ENCODE data around the gene RDM1.
A peak's percentile ranks its signal among the peaks of the same experiment; 100 is the strongest.

The RDM1 gene

GRCh38 chr17:35930211-35931065 is at the start of gene RDM1:
Gene RDM1 (minus strand): TSS chr17:35930773. CDS start chr17:35930727, 46 bp downstream.
- Histone ChIP-seq H3K27me3 (ENCODE audit: control insufficient read depth, insufficient read depth, low read length) (no peaks in the 10 kb centered on the region), H3K9me3 (ENCODE audit: control insufficient read depth, insufficient read depth, low read length) (no peaks in the 10 kb centered on the region), H3K4me3 (ENCODE audit: low read length) (peak within 1 kb of the TSS; percentile 35; the same call in 1 of the 2 replicates), H3K36me3 (ENCODE audit: control insufficient read depth, insufficient read depth, low read length) (no peaks in the 10 kb centered on the region), H3K4me1 (ENCODE audit: control insufficient read depth, insufficient read depth, low read length) (no peaks in the 10 kb centered on the region), H3K27ac (ENCODE audit: low read length) (no peak within 1 kb of the TSS)
- peak; percentile 67 for DNase-seq (ENCODE audit: low read depth, low spot score)
- WGBS (ENCODE audit: insufficient coverage, insufficient read length): no CpG with 5 or more reads among the region's 35 CpGs

- WGBS (ENCODE audit: insufficient coverage, insufficient read length): no CpG with 5 or more reads among the region's 3 CpGs
Observed at GRCh38 chr17:35978346-35978745, 47.8 kb upstream of the RDM1 start.

GRCh38 chr17:35977509-35977908 is 46.9 kb upstream of the RDM1 start:
- no peaks in the 10 kb centered on the region for H3K9me3 ChIP-seq (ENCODE audit: control insufficient read depth, insufficient read depth, low read length)
- WGBS (ENCODE audit: insufficient coverage, insufficient read length): no CpG with 5 or more reads among the region's 7 CpGs
- no peak overlapping the region for H3K27ac ChIP-seq (ENCODE audit: low read length)
- H3K4me3 ChIP-seq (ENCODE audit: low read length): no peak overlapping the region
- H3K36me3 ChIP-seq (ENCODE audit: control insufficient read depth, insufficient read depth, low read length): no peaks in the 10 kb centered on the region
- H3K27me3 ChIP-seq (ENCODE audit: control insufficient read depth, insufficient read depth, low read length): no peaks in the 10 kb centered on the region
- H3K4me1 ChIP-seq (ENCODE audit: control insufficient read depth, insufficient read depth, low read length): no peaks in the 10 kb centered on the region
- no peak for DNase-seq (ENCODE audit: low read depth, low spot score)

More at GRCh38 chr17:35978346-35978745, 47.8 kb upstream of the RDM1 start:
- Histone ChIP-seq H3K9me3 (ENCODE audit: control insufficient read depth, insufficient read depth, low read length) (no peaks in the 10 kb centered on the region), H3K4me1 (ENCODE audit: control insufficient read depth, insufficient read depth, low read length) (no peaks in the 10 kb centered on the region), H3K27me3 (ENCODE audit: control insufficient read depth, insufficient read depth, low read length) (no peaks in the 10 kb centered on the region), H3K36me3 (ENCODE audit: control insufficient read depth, insufficient read depth, low read length) (no peaks in the 10 kb centered on the region), H3K27ac (ENCODE audit: low read length) (no peak overlapping the region), H3K4me3 (ENCODE audit: low read length) (no peak overlapping the region)
- no peak for DNase-seq (ENCODE audit: low read depth, low spot score)

GRCh38 chr17:35973333-35974260 is 43.0 kb upstream of the RDM1 start:
- Histone ChIP-seq H3K36me3 (ENCODE audit: control insufficient read depth, insufficient read depth, low read length) (no peaks in the 10 kb centered on the region), H3K4me3 (ENCODE audit: low read length) (no peak overlapping the region), H3K27ac (ENCODE audit: low read length) (no peak overlapping the region), H3K4me1 (ENCODE audit: control insufficient read depth, insufficient read depth, low read length) (no peaks in the 10 kb centered on the region), H3K27me3 (ENCODE audit: control insufficient read depth, insufficient read depth, low read length) (no peaks in the 10 kb centered on the region), H3K9me3 (ENCODE audit: control insufficient read depth, insufficient read depth, low read length) (no peaks in the 10 kb centered on the region)
- no peak for DNase-seq (ENCODE audit: low read depth, low spot score)
- no CpG with 5 or more reads among the region's 10 CpGs for WGBS (ENCODE audit: insufficient coverage, insufficient read length)

- WGBS (ENCODE audit: insufficient coverage, insufficient read length): no CpG with 5 or more reads among the region's 4 CpGs
- Histone ChIP-seq H3K36me3 (ENCODE audit: control insufficient read depth, insufficient read depth, low read length) (no peaks in the 10 kb centered on the region), H3K27ac (ENCODE audit: low read length) (no peak overlapping the region), H3K4me1 (ENCODE audit: control insufficient read depth, insufficient read depth, low read length) (no peaks in the 10 kb centered on the region), H3K4me3 (ENCODE audit: low read length) (no peak overlapping the region), H3K9me3 (ENCODE audit: control insufficient read depth, insufficient read depth, low read length) (no peaks in the 10 kb centered on the region), H3K27me3 (ENCODE audit: control insufficient read depth, insufficient read depth, low read length) (no peaks in the 10 kb centered on the region)
- DNase-seq (ENCODE audit: low read depth, low spot score): no peak
Observed at GRCh38 chr17:35972945-35973332, 42.4 kb upstream of the RDM1 start.

GRCh38 chr17:35972535-35972934 is 42.0 kb upstream of the RDM1 start:
- Histone ChIP-seq H3K4me1 (ENCODE audit: control insufficient read depth, insufficient read depth, low read length) (no peaks in the 10 kb centered on the region), H3K36me3 (ENCODE audit: control insufficient read depth, insufficient read depth, low read length) (no peaks in the 10 kb centered on the region), H3K27me3 (ENCODE audit: control insufficient read depth, insufficient read depth, low read length) (no peaks in the 10 kb centered on the region), H3K9me3 (ENCODE audit: control insufficient read depth, insufficient read depth, low read length) (no peaks in the 10 kb centered on the region), H3K4me3 (ENCODE audit: low read length) (no peak overlapping the region), H3K27ac (ENCODE audit: low read length) (no peak overlapping the region)
- no peak for DNase-seq (ENCODE audit: low read depth, low spot score)
- WGBS (ENCODE audit: insufficient coverage, insufficient read length): no CpG with 5 or more reads among the region's 6 CpGs

- Histone ChIP-seq H3K9me3 (ENCODE audit: control insufficient read depth, insufficient read depth, low read length) (no peaks in the 10 kb centered on the region), H3K27ac (ENCODE audit: low read length) (no peak overlapping the region), H3K4me1 (ENCODE audit: control insufficient read depth, insufficient read depth, low read length) (no peaks in the 10 kb centered on the region), H3K36me3 (ENCODE audit: control insufficient read depth, insufficient read depth, low read length) (no peaks in the 10 kb centered on the region), H3K4me3 (ENCODE audit: low read length) (no peak overlapping the region), H3K27me3 (ENCODE audit: control insufficient read depth, insufficient read depth, low read length) (no peaks in the 10 kb centered on the region)
- no peak for DNase-seq (ENCODE audit: low read depth, low spot score)
- WGBS (ENCODE audit: insufficient coverage, insufficient read length): no CpG with 5 or more reads among the region's 1 CpG
Observed at GRCh38 chr17:35972066-35972465, 41.5 kb upstream of the RDM1 start.

GRCh38 chr17:35969558-35970380 is 39.2 kb upstream of the RDM1 start:
- Histone ChIP-seq H3K9me3 (ENCODE audit: control insufficient read depth, insufficient read depth, low read length) (no peaks in the 10 kb centered on the region), H3K36me3 (ENCODE audit: control insufficient read depth, insufficient read depth, low read length) (no peaks in the 10 kb centered on the region), H3K27ac (ENCODE audit: low read length) (no peak overlapping the region), H3K27me3 (ENCODE audit: control insufficient read depth, insufficient read depth, low read length) (no peaks in the 10 kb centered on the region), H3K4me1 (ENCODE audit: control insufficient read depth, insufficient read depth, low read length) (no peaks in the 10 kb centered on the region), H3K4me3 (ENCODE audit: low read length) (no peak overlapping the region)
- WGBS (ENCODE audit: insufficient coverage, insufficient read length): no CpG with 5 or more reads among the region's 8 CpGs
- peak; percentile 72 for DNase-seq (ENCODE audit: low read depth, low spot score)

GRCh38 chr17:35968520-35969054 is 38.0 kb upstream of the RDM1 start:
- Histone ChIP-seq H3K4me3 (ENCODE audit: low read length) (no peak overlapping the region), H3K27ac (ENCODE audit: low read length) (no peak overlapping the region), H3K27me3 (ENCODE audit: control insufficient read depth, insufficient read depth, low read length) (no peaks in the 10 kb centered on the region), H3K9me3 (ENCODE audit: control insufficient read depth, insufficient read depth, low read length) (no peaks in the 10 kb centered on the region), H3K36me3 (ENCODE audit: control insufficient read depth, insufficient read depth, low read length) (no peaks in the 10 kb centered on the region), H3K4me1 (ENCODE audit: control insufficient read depth, insufficient read depth, low read length) (no peaks in the 10 kb centered on the region)
- no CpG with 5 or more reads among the region's 10 CpGs for WGBS (ENCODE audit: insufficient coverage, insufficient read length)
- DNase-seq (ENCODE audit: low read depth, low spot score): no peak

- Histone ChIP-seq H3K27me3 (ENCODE audit: control insufficient read depth, insufficient read depth, low read length) (no peaks in the 10 kb centered on the region), H3K36me3 (ENCODE audit: control insufficient read depth, insufficient read depth, low read length) (no peaks in the 10 kb centered on the region), H3K9me3 (ENCODE audit: control insufficient read depth, insufficient read depth, low read length) (no peaks in the 10 kb centered on the region), H3K27ac (ENCODE audit: low read length) (no peak overlapping the region), H3K4me1 (ENCODE audit: control insufficient read depth, insufficient read depth, low read length) (no peaks in the 10 kb centered on the region), H3K4me3 (ENCODE audit: low read length) (no peak overlapping the region)
- WGBS (ENCODE audit: insufficient coverage, insufficient read length): no CpG with 5 or more reads among the region's 7 CpGs
- DNase-seq (ENCODE audit: low read depth, low spot score): no peak
Observed at GRCh38 chr17:35965272-35965671, 34.7 kb upstream of the RDM1 start.
